Measurements from ENCODE around the gene SIGLEC5. TPM values are rescaled to one million over a fixed set of nuclear protein-coding genes. Genes with fewer than 3 reads are reported as not detected.

Gene SIGLEC5
- total and polyA plus RNA-seq, 4 donors, result 0.42 to 0.70 TPM; not detected in 2

DNA sequence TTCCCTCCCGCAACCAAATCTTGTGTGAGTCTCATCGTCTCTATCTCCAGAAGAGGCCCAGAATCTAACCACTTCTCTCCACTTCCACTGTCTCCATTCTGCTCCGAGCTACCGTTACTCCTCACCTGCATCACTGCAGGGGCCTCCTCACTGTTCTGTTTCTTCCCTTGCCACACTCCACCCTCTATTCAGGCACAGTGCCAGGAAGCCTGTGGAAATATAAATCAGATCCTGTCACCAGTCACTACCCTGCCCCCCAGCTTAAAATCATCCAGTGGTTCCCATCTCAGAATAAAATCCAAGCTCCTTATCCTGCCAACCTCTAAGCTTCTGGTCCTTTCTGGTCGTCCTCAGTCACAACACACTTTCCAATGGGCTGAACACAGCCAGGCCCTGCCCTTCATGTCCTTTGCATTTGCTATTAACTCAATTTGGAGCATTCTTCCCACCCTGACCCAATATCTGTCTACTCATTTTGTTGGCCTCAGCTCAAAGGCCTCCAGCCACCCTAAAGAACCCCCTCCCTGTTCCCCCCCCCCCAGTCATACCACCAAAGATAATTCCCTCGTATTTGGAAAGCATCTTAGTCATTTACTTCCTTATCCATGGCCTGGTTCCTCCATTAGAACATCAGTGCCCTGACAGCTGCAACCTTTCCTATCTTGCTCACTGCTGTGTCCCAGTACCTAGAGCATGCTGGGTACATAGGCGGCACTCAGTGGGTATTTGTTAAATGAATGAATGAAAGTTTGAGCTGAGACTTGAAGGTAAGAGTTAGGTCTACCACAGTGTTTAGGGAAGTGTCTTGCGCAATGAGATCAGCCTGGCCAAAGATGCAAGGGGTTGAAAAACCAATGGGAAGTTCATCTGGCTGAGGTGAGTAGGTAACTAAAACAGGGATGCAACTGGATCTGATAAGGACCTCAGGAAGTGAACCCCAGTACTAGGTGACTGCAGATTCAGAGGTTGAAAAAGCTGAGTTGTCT lies 34.7 kb downstream of the SIGLEC5 start:
- TF ChIP-seq HNF4G (IDR thresholded peaks at IDR 0.05) (no peak), TAF1 (conservative IDR thresholded peaks at IDR 0.05) (no peak), FOXA2 (IDR thresholded peaks at IDR 0.05) (no peak), CTCF (IDR thresholded peaks at IDR 0.05; ENCODE audit: low read depth, low read length, missing input control) (no peak), FOXA1 (IDR thresholded peaks at IDR 0.05) (no peak), GABPA (IDR thresholded peaks at IDR 0.05 in 1 of 2, conservative IDR thresholded peaks at IDR 0.05 in 1 of 2) (no peak), HNF4A (conservative IDR thresholded peaks at IDR 0.05) (no peak), YY1 (IDR thresholded peaks at IDR 0.05) (no peak), ATF3 (IDR thresholded peaks at IDR 0.05) (no peak), RAD21 (IDR thresholded peaks at IDR 0.05) (no peak), REST (IDR thresholded peaks at IDR 0.05) (no peak), MAX (IDR thresholded peaks at IDR 0.05) (no peak), RXRA (IDR thresholded peaks at IDR 0.05) (no peak), NR2F2 (IDR thresholded peaks at IDR 0.05) (no peak), JUND (IDR thresholded peaks at IDR 0.05) (no peak), SP1 (IDR thresholded peaks at IDR 0.05) (no peak)
- WGBS, result 91% methylated on average over 8 of the region's 8 CpGs
- no peak for DNase-seq (ENCODE audit: low spot score)
- Histone ChIP-seq H3K27ac (ENCODE audit: low read depth in 1 of 2, low read length in 2 of 2) (no peak overlapping the region), H3K4me1 (ENCODE audit: control insufficient read depth in 4 of 4, insufficient read depth in 4 of 4, low read length in 3 of 4) (peaks cover 0 to 17% (median 13%) of the 10 kb centered on the region in 4 donors), H3K9me3 (ENCODE audit: control insufficient read depth in 4 of 4, low read length in 3 of 4) (peaks cover 0 to 4% (median 3%) of the 10 kb centered on the region in 4 donors), H3K9ac (ENCODE audit: low read depth in 1 of 2, low read length in 2 of 2) (no peak overlapping the region), H3K4me3 (ENCODE audit: low read depth in 1 of 3, low read length in 3 of 3) (peak overlapping the region in 1 of 3 donors; percentile 59), H3K36me3 (ENCODE audit: control insufficient read depth in 4 of 4, insufficient read depth in 3 of 4, low read depth in 1 of 4, low read length in 3 of 4) (no peaks in the 10 kb centered on the region), H3K27me3 (ENCODE audit: control insufficient read depth in 4 of 4, insufficient read depth in 4 of 4, low read length in 3 of 4) (no peaks in the 10 kb centered on the region)

DNA sequence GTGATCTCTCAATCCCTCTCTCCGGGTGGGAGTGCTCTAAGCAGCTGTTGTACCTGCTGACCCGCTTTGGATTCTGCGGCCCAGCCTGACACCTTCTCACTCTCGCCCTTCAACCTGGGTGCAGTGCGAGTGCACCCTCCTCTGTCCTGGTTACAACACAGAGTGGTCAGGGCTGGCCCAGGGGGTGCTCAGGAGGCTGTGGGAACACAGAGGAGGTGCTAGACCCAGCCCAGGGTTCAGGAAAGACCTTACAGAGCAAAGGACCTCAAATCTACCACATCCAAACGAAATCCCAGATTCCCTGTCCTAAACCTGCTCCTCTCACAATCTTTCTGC lies 35.5 kb downstream of the SIGLEC5 start:
- H3K36me3 ChIP-seq (ENCODE audit: control insufficient read depth in 4 of 4, insufficient read depth in 3 of 4, low read depth in 1 of 4, low read length in 3 of 4), result no peaks in the 10 kb centered on the region
- no peak overlapping the region for H3K9ac ChIP-seq (ENCODE audit: low read depth in 1 of 2, low read length in 2 of 2)
- WGBS, result 24% methylated on average over 6 of the region's 6 CpGs
- H3K9me3 ChIP-seq (ENCODE audit: control insufficient read depth in 4 of 4, low read length in 3 of 4), result peaks cover 0 to 7% (median 4%) of the 10 kb centered on the region in 4 donors
- no peak for DNase-seq (ENCODE audit: low spot score)
- H3K4me3 ChIP-seq (ENCODE audit: low read depth in 1 of 3, low read length in 3 of 3), result peak overlapping the region; percentile 59 to 82 (median 70)
- peaks cover 0 to 17% (median 13%) of the 10 kb centered on the region in 4 donors for H3K4me1 ChIP-seq (ENCODE audit: control insufficient read depth in 4 of 4, insufficient read depth in 4 of 4, low read length in 3 of 4)
- H3K27me3 ChIP-seq (ENCODE audit: control insufficient read depth in 4 of 4, insufficient read depth in 4 of 4, low read length in 3 of 4), result no peaks in the 10 kb centered on the region
- H3K27ac ChIP-seq (ENCODE audit: low read depth in 1 of 2, low read length in 2 of 2), result no peak overlapping the region
- TF ChIP-seq YY1 (IDR thresholded peaks at IDR 0.05) (no peak), JUND (IDR thresholded peaks at IDR 0.05) (no peak), HNF4G (IDR thresholded peaks at IDR 0.05) (no peak), FOXA2 (IDR thresholded peaks at IDR 0.05) (no peak), HNF4A (conservative IDR thresholded peaks at IDR 0.05) (no peak), NR2F2 (IDR thresholded peaks at IDR 0.05) (no peak), CTCF (IDR thresholded peaks at IDR 0.05; ENCODE audit: low read depth, low read length, missing input control) (no peak), GABPA (IDR thresholded peaks at IDR 0.05 in 1 of 2, conservative IDR thresholded peaks at IDR 0.05 in 1 of 2) (no peak), RXRA (IDR thresholded peaks at IDR 0.05) (no peak), MAX (IDR thresholded peaks at IDR 0.05) (no peak), SP1 (IDR thresholded peaks at IDR 0.05) (no peak)
- TF ChIP-seq, protein P1, sequence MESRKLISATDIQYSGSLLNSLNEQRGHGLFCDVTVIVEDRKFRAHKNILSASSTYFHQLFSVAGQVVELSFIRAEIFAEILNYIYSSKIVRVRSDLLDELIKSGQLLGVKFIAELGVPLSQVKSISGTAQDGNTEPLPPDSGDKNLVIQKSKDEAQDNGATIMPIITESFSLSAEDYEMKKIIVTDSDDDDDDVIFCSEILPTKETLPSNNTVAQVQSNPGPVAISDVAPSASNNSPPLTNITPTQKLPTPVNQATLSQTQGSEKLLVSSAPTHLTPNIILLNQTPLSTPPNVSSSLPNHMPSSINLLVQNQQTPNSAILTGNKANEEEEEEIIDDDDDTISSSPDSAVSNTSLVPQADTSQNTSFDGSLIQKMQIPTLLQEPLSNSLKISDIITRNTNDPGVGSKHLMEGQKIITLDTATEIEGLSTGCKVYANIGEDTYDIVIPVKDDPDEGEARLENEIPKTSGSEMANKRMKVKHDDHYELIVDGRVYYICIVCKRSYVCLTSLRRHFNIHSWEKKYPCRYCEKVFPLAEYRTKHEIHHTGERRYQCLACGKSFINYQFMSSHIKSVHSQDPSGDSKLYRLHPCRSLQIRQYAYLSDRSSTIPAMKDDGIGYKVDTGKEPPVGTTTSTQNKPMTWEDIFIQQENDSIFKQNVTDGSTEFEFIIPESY (IDR thresholded peaks at IDR 0.05), result no peak
